Psoas muscle (tissue), 8 donors: ENCODE data around the gene SRL. TPM values are rescaled to one million over a fixed set of nuclear protein-coding genes. Genes with fewer than 3 reads are reported as not detected.

Experiments used
- ATAC-seq, 4 donors: fragments of 200-7000 bp; cut with Tn5 transposase; one replicate each; pipeline ENCODE4 v1.9.1; 2020; ENCODE audit warnings: moderate library complexity in 3 of 4, mild to moderate bottlenecking in 2 of 4
- DNase-seq, 2 donors: peaks; one replicate each; pipeline ENCODE4 v3.0.0-alpha.2; 2020
- H3K27ac ChIP-seq: fragments of 200-600 bp; one replicate; pipeline ENCODE4 v1.8.0; 2022
- H3K27me3 ChIP-seq, 3 donors: fragments of 200-600 bp in 1 of 3; one replicate each; pipeline versions ENCODE4 v1.6.1 to v1.8.0; 2013 to 2022; ENCODE audit warnings: low read length in 2 of 3, mild to moderate bottlenecking in 2 of 3, moderate library complexity in 1 of 3; ENCODE audit not compliant: insufficient read depth in 3 of 3
- H3K36me3 ChIP-seq, 2 donors: fragments of 200-600 bp in 1 of 2; one replicate each; pipeline versions ENCODE4 v1.6.1 to v1.8.0; 2013 to 2022; ENCODE audit warnings: low read depth in 1 of 2, mild to moderate bottlenecking in 1 of 2, moderate library complexity in 1 of 2; ENCODE audit not compliant: insufficient read depth in 1 of 2
- H3K4me1 ChIP-seq: fragments of 200-600 bp; one replicate; pipeline ENCODE4 v1.8.0; 2022
- H3K4me3 ChIP-seq: fragments of 200-600 bp; one replicate; pipeline ENCODE4 v1.8.0; 2022; ENCODE audit warnings: mild to moderate bottlenecking
- H3K9me3 ChIP-seq: fragments of 200-600 bp; one replicate; pipeline ENCODE4 v1.8.0; 2022
- CTCF ChIP-seq: fragments of 200-600 bp; IDR thresholded peaks from one replicate; pipeline ENCODE4 v1.8.0; 2022; ENCODE audit warnings: antibody characterized with exemption
- WGBS, 3 donors: extraction: QIAGEN DNeasy Blood & Tissue Kit; methylation state at CpG; one replicate each; pipeline versions ENCODE4 v1.1.6 to v1.1.7; 2013; 5-methylcytosine and 5-hydroxymethylcytosine counted together
- intact Hi-C, 2 donors: fragments of 100-400 bp; cut with DNase I; formaldehyde crosslinking; loops; one replicate each; pipeline versions ENCODE4 v1.11.0 to v1.14.2; 2022
- polyA plus RNA-seq, 3 donors: library from polyadenylated mRNA; stranded (reverse); fragments of 200-250 nt; gene quantifications; one replicate each; pipeline ENCODE4 v1.2.3, GENCODE V29; 2013
- total RNA-seq, 4 donors: library from RNA; stranded (reverse); fragmentation: NEBNext Ultra II Directional in 2 of 4; extraction: Animal tissue kit (Norgen Biotek cat#: 25700) in 2 of 4; gene quantifications; one replicate each; pipeline versions ENCODE4 v1.2.1 to v1.2.4, GENCODE V29; 2021 to 2023
- donor health status: healthy with polysubstance abuse.
- donor health status: DM: no; HTN: no; CAD: no; lungs with moderate emphysema.
- donor health status: Bipolar disorder and iron deficiency.
- donor health status: healthy.
- donor health status: DM: yes; HTN: yes; CAD: no.
- donor health status: DM: no; HTN: no; CAD: no.
- donor health status: DM: no; HTN: no; CAD: no.
- donor health status: DM: yes; HTN: yes; CAD: no.

Gene SRL
- total and polyA plus RNA-seq, 7 donors = 196 to 552 (median 305) TPM

- intact Hi-C loops = loop anchor here in 1 of 2 donors (10.0 kb wide), 1 partner anchor 61 kb away; no protein-coding TSS in a partner anchor
- peak; percentile 58 to 78 (median 70) for ATAC-seq
- Histone ChIP-seq H3K27ac (no peak overlapping the region), H3K27me3 (no peaks in the 10 kb centered on the region), H3K4me3 (peak overlapping the region; percentile 11), H3K4me1 (peaks cover 12% of the 10 kb centered on the region), H3K36me3 (peaks cover 0 to 34% of the 10 kb centered on the region in 2 donors), H3K9me3 (no peaks in the 10 kb centered on the region)
- WGBS, 3 donors = 50 to 62% (median 52%) methylated on average over 28 to 39 of the region's 39 CpGs
- no peak for TF ChIP-seq CTCF
- peak; percentile 82 to 88 for DNase-seq
Measured at GRCh38 chr16:4263504-4264436, 21.9 kb upstream of the SRL start.

- Histone ChIP-seq H3K9me3 (no peaks in the 10 kb centered on the region), H3K4me1 (peaks cover 12% of the 10 kb centered on the region), H3K36me3 (peaks cover 0 to 48% of the 10 kb centered on the region in 2 donors), H3K27me3 (no peaks in the 10 kb centered on the region), H3K4me3 (no peak overlapping the region), H3K27ac (no peak overlapping the region)
- 89 to 96% (median 94%) methylated on average over 21 to 22 of the region's 22 CpGs for WGBS, 3 donors
- TF ChIP-seq CTCF = no peak
- no peak for DNase-seq
- intact Hi-C loops = loop anchor here in 1 of 2 donors (10.0 kb wide), 1 partner anchor 62 kb away; no protein-coding TSS in a partner anchor
- no peak for ATAC-seq
Measured at GRCh38 chr16:4262303-4262835, 20.5 kb upstream of the SRL start.

GRCh38 chr16:4261557-4262172 lies 19.8 kb upstream of the SRL start:
- H3K36me3 ChIP-seq = peaks cover 0 to 48% of the 10 kb centered on the region in 2 donors
- no peak overlapping the region for H3K27ac ChIP-seq
- DNase-seq = peak; percentile 41 to 66
- intact Hi-C loops = loop anchor here in 1 of 2 donors (10.0 kb wide), 1 partner anchor 63 kb away; no protein-coding TSS in a partner anchor
- H3K9me3 ChIP-seq = no peaks in the 10 kb centered on the region
- H3K27me3 ChIP-seq = no peaks in the 10 kb centered on the region
- WGBS, 3 donors = 76 to 84% (median 82%) methylated on average over 30 to 35 of the region's 35 CpGs
- H3K4me1 ChIP-seq = peaks cover 12% of the 10 kb centered on the region
- H3K4me3 ChIP-seq = no peak overlapping the region
- peak; percentile 54 to 67 (median 57) for ATAC-seq
- TF ChIP-seq CTCF = peak; percentile 62

- intact Hi-C loops = loop anchor here in 1 of 2 donors (10.0 kb wide), 1 partner anchor 64 kb away; no protein-coding TSS in a partner anchor
- no peak for ATAC-seq
- no peak for DNase-seq
Measured at GRCh38 chr16:4260360-4260759, 18.5 kb upstream of the SRL start.

More at GRCh38 chr16:4260360-4260759, 18.5 kb upstream of the SRL start:
- Histone ChIP-seq H3K9me3 (no peaks in the 10 kb centered on the region), H3K27ac (no peak overlapping the region), H3K36me3 (peaks cover 0 to 48% of the 10 kb centered on the region in 2 donors), H3K27me3 (no peaks in the 10 kb centered on the region), H3K4me3 (no peak overlapping the region), H3K4me1 (peaks cover 9% of the 10 kb centered on the region)
- no peak for TF ChIP-seq CTCF
- 83 to 91% (median 85%) methylated on average over 13 to 14 of the region's 14 CpGs for WGBS, 3 donors
